Neuronal stem cell (in vitro differentiated cells): Measurements from ENCODE around the gene PRDM5.

Experiments
- DNase-seq: peaks from one replicate; pipeline ENCODE4 v3.0.0-alpha.2; 2013; ENCODE audit warnings: low spot score
- H2AFZ ChIP-seq: one replicate; pipeline ENCODE4 v1.6.1; 2013; ENCODE audit warnings: mild to moderate bottlenecking, low read length, inconsistent platforms
- H2AK5ac ChIP-seq: 2 replicates; pipeline ENCODE4 v1.6.1; 2013; ENCODE audit warnings: low read depth, mild to moderate bottlenecking, inconsistent platforms, low read length, moderate library complexity, mixed read lengths
- H2BK120ac ChIP-seq: 2 replicates; pipeline ENCODE4 v1.6.1; 2013; ENCODE audit warnings: low read depth, mild to moderate bottlenecking, inconsistent platforms, low read length, moderate library complexity, mixed read lengths
- H2BK12ac ChIP-seq: one replicate; pipeline ENCODE4 v1.6.1; 2013; ENCODE audit warnings: low read length, inconsistent platforms
- H2BK15ac ChIP-seq: 2 replicates; pipeline ENCODE4 v1.6.1; 2013; ENCODE audit warnings: mild to moderate bottlenecking, low read length, inconsistent platforms, mixed read lengths
- H2BK5ac ChIP-seq: one replicate; pipeline ENCODE4 v1.6.1; 2013; ENCODE audit warnings: inconsistent platforms, mild to moderate bottlenecking, low read length, moderate library complexity
- H3K14ac ChIP-seq: one replicate; pipeline ENCODE4 v1.6.1; 2013; ENCODE audit warnings: low read length, inconsistent platforms
- H3K18ac ChIP-seq: 2 replicates; pipeline ENCODE4 v1.6.1; 2013; ENCODE audit warnings: low read length, inconsistent platforms
- H3K23ac ChIP-seq: 2 replicates; pipeline ENCODE4 v1.6.1; 2013; ENCODE audit warnings: low read depth, mild to moderate bottlenecking, mixed read lengths, low read length, inconsistent platforms; ENCODE audit not compliant: poor library complexity
- H3K27ac ChIP-seq: replicated peaks from 3 replicates; pipeline ENCODE4 v1.5.1; 2013; ENCODE audit warnings: low read length, inconsistent platforms
- H3K27me3 ChIP-seq, 3 experiments: 2 replicates each; pipeline ENCODE4 v1.6.1; 2013; ENCODE audit warnings: low read length in 3 of 3, mild to moderate bottlenecking in 2 of 3, inconsistent platforms in 1 of 3, low read depth in 1 of 3, mixed read lengths in 1 of 3, moderate library complexity in 1 of 3; ENCODE audit not compliant: control insufficient read depth in 3 of 3, insufficient read depth in 3 of 3
- H3K36me3 ChIP-seq, 2 donors: replicated peaks in 1 of 2; 2 replicates each; pipeline ENCODE4 v1.6.1; 2013; ENCODE audit warnings: low read length in 2 of 2; ENCODE audit not compliant: control insufficient read depth in 2 of 2, insufficient read depth in 2 of 2
- H3K4ac ChIP-seq: 2 replicates; pipeline ENCODE4 v1.6.1; 2013; ENCODE audit warnings: inconsistent platforms, mild to moderate bottlenecking, low read length, moderate library complexity
- H3K4me1 ChIP-seq, 2 donors: 1 replicate in 1 of 2; 2 replicates in 1 of 2; pipeline ENCODE4 v1.6.1; 2013; ENCODE audit warnings: low read length in 2 of 2, low read depth in 1 of 2; ENCODE audit not compliant: control insufficient read depth in 2 of 2, insufficient read depth in 1 of 2
- H3K4me2 ChIP-seq: one replicate; pipeline ENCODE4 v1.6.1; 2013; ENCODE audit warnings: mild to moderate bottlenecking, low read length, inconsistent platforms; ENCODE audit not compliant: insufficient read depth, poor library complexity, severe bottlenecking
- H3K4me3 ChIP-seq, 2 donors: 2 replicates each; pipeline ENCODE4 v1.5.1; 2013; ENCODE audit warnings: low read length in 2 of 2, mild to moderate bottlenecking in 2 of 2, inconsistent platforms in 1 of 2, moderate library complexity in 1 of 2
- H3K79me1 ChIP-seq: one replicate; pipeline ENCODE4 v1.6.1; 2013; ENCODE audit warnings: low read depth, mild to moderate bottlenecking, inconsistent platforms, low read length, moderate library complexity
- H3K9ac ChIP-seq: one replicate; pipeline ENCODE4 v1.6.1; 2013; ENCODE audit warnings: mild to moderate bottlenecking, low read depth, low read length, inconsistent platforms; ENCODE audit not compliant: poor library complexity
- H3K9me3 ChIP-seq, 2 donors: replicated peaks in 1 of 2; 2 replicates each; pipeline versions ENCODE3 to v1.6.1; 2013; ENCODE audit warnings: low read length in 2 of 2, mild to moderate bottlenecking in 2 of 2, inconsistent platforms in 1 of 2, low read depth in 1 of 2, mixed read lengths in 1 of 2, moderate library complexity in 1 of 2; ENCODE audit not compliant: control insufficient read depth in 2 of 2, insufficient read depth in 1 of 2
- H4K8ac ChIP-seq: one replicate; pipeline ENCODE4 v1.6.1; 2013; ENCODE audit warnings: low read depth, mild to moderate bottlenecking, inconsistent platforms, low read length, moderate library complexity
- H4K91ac ChIP-seq: one replicate; pipeline ENCODE4 v1.6.1; 2013; ENCODE audit warnings: low read length, low read depth, mild to moderate bottlenecking, inconsistent platforms; ENCODE audit not compliant: poor library complexity
- WGBS, 2 donors: extraction: QIAGEN DNeasy Blood & Tissue Kit; methylation state at CpG; one replicate each; pipeline ENCODE4 v1.1.7; 2013; ENCODE audit warnings: missing lambda C conversion rate in 2 of 2, mixed read lengths in 1 of 2; ENCODE audit not compliant: insufficient read length in 2 of 2, insufficient replicate concordance in 1 of 2; ENCODE audit errors: extremely low coverage in 2 of 2; 5-methylcytosine and 5-hydroxymethylcytosine counted together

PRDM5 gene

GRCh38 chr4:120718979-120719566 lies 203.5 kb downstream of the PRDM5 start:
- no CpG with 5 or more reads among the region's 5 CpGs for WGBS, 2 donors
- no peak overlapping the region for H2BK120ac ChIP-seq
- H2BK15ac ChIP-seq: no peak overlapping the region
- DNase-seq: no peak
- no peak overlapping the region for H2BK12ac ChIP-seq
- H3K36me3 ChIP-seq: no peaks in the 10 kb centered on the region
- no peak overlapping the region for H2AFZ ChIP-seq
- H3K23ac ChIP-seq: no peak overlapping the region
- no peak overlapping the region for H3K18ac ChIP-seq
- no peak overlapping the region for H3K9ac ChIP-seq
- H3K4me1 ChIP-seq: peaks cover 0 to 4% of the 10 kb centered on the region in 2 donors
- no peak overlapping the region for H4K8ac ChIP-seq
- H2BK5ac ChIP-seq: no peak overlapping the region
- no peaks in the 10 kb centered on the region for H3K79me1 ChIP-seq
- H3K4me2 ChIP-seq: no peak overlapping the region
- peaks cover 0 to 1% of the 10 kb centered on the region in 2 donors for H3K9me3 ChIP-seq
- no peak overlapping the region for H2AK5ac ChIP-seq
- no peak overlapping the region for H3K14ac ChIP-seq
- no peak overlapping the region for H3K4me3 ChIP-seq
- H3K4ac ChIP-seq: no peak overlapping the region
- H3K27ac ChIP-seq: no peak overlapping the region
- H3K27me3 ChIP-seq: no peaks in the 10 kb centered on the region
- no peak overlapping the region for H4K91ac ChIP-seq

- no CpG with 5 or more reads among the region's 1 CpG for WGBS, 2 donors
- no peak overlapping the region for H3K18ac ChIP-seq
These were observed 206.2 kb downstream of the PRDM5 start for GRCh38 chr4:120716346-120716745.

GRCh38 chr4:120714417-120715010 lies 208.0 kb downstream of the PRDM5 start:
- no peak for DNase-seq

More at GRCh38 chr4:120716346-120716745, 206.2 kb downstream of the PRDM5 start:
- Histone ChIP-seq H3K4me3 (no peak overlapping the region), H3K4ac (no peak overlapping the region), H3K4me2 (no peak overlapping the region), H2BK15ac (no peak overlapping the region), H4K8ac (no peak overlapping the region), H2BK5ac (no peak overlapping the region), H3K27ac (no peak overlapping the region), H2AK5ac (no peak overlapping the region), H3K27me3 (no peaks in the 10 kb centered on the region), H3K14ac (no peak overlapping the region), H3K9ac (no peak overlapping the region), H2AFZ (no peak overlapping the region), H4K91ac (no peak overlapping the region), H2BK120ac (no peak overlapping the region), H2BK12ac (no peak overlapping the region), H3K4me1 (peaks cover 0 to 1% of the 10 kb centered on the region in 2 donors), H3K23ac (no peak overlapping the region), H3K36me3 (no peaks in the 10 kb centered on the region), H3K79me1 (no peaks in the 10 kb centered on the region), H3K9me3 (no peaks in the 10 kb centered on the region)
- no peak for DNase-seq

GRCh38 chr4:120709991-120710390 lies 212.5 kb downstream of the PRDM5 start:
- no peak overlapping the region for H3K14ac ChIP-seq
- H3K4me3 ChIP-seq: no peak overlapping the region
- H3K4me1 ChIP-seq: no peaks in the 10 kb centered on the region
- H2BK15ac ChIP-seq: no peak overlapping the region
- H3K79me1 ChIP-seq: no peaks in the 10 kb centered on the region
- no peak overlapping the region for H4K91ac ChIP-seq
- no peak overlapping the region for H3K4me2 ChIP-seq
- H2AFZ ChIP-seq: no peak overlapping the region
- H3K27me3 ChIP-seq: no peaks in the 10 kb centered on the region
- no peak for DNase-seq
- H2BK12ac ChIP-seq: no peak overlapping the region
- peaks cover 0 to 3% of the 10 kb centered on the region in 2 donors for H3K9me3 ChIP-seq
- no peak overlapping the region for H2BK5ac ChIP-seq
- no peak overlapping the region for H3K9ac ChIP-seq
- no peak overlapping the region for H3K27ac ChIP-seq
- H3K18ac ChIP-seq: no peak overlapping the region
- WGBS, 2 donors: no CpG with 5 or more reads among the region's 3 CpGs
- H4K8ac ChIP-seq: no peak overlapping the region
- H3K23ac ChIP-seq: no peak overlapping the region
- H2BK120ac ChIP-seq: no peak overlapping the region
- no peak overlapping the region for H2AK5ac ChIP-seq
- H3K4ac ChIP-seq: no peak overlapping the region
- H3K36me3 ChIP-seq: no peaks in the 10 kb centered on the region

More at GRCh38 chr4:120714417-120715010, 208.0 kb downstream of the PRDM5 start:
- Histone ChIP-seq H3K27me3 (no peaks in the 10 kb centered on the region), H3K18ac (no peak overlapping the region), H2BK5ac (no peak overlapping the region), H2BK12ac (no peak overlapping the region), H2AK5ac (no peak overlapping the region), H4K8ac (no peak overlapping the region), H3K4me3 (no peak overlapping the region), H2BK120ac (no peak overlapping the region), H3K4me2 (no peak overlapping the region), H4K91ac (no peak overlapping the region), H3K79me1 (no peaks in the 10 kb centered on the region), H3K4ac (no peak overlapping the region), H3K23ac (no peak overlapping the region), H3K27ac (no peak overlapping the region), H3K36me3 (no peaks in the 10 kb centered on the region), H3K9ac (no peak overlapping the region), H3K9me3 (no peaks in the 10 kb centered on the region), H3K4me1 (no peaks in the 10 kb centered on the region), H2BK15ac (no peak overlapping the region), H2AFZ (no peak overlapping the region), H3K14ac (no peak overlapping the region)
- no CpG with 5 or more reads among the region's 4 CpGs for WGBS, 2 donors
